ENCODE measurements around the gene CHTOP.

The CHTOP gene

DNA sequence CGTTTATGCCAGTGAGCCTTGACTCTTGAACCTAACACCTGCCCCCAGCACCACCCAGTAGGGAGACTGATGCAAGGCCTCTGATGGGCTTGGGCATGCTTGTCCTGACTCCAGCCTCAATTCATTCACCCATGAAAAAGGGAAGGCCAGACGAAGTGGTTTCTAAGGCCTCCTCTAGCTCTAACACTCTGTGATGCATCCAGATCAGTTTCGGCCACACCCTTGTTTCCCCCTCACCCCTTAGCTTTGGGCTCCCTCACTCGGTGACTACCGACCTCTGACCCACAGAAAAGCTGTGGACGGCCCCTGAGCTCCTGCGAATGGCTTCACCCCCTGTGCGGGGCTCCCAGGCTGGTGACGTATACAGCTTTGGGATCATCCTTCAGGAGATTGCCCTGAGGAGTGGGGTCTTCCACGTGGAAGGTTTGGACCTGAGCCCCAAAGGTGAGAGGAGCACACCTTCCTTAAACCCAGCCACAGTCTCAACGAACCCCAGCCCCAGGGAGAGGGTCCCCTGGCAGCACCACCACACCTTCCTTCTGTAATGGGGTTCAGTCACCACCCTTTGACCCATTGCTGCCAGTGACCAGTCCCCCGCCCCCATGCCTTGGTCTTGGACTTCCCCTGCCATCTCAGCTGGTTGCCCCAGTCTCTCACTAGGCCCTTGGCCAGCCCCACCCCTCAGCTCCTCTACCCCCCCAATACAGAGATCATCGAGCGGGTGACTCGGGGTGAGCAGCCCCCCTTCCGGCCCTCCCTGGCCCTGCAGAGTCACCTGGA, 53.7 kb downstream of the CHTOP start:
- no peak for DNase-seq (ENCODE audit: low read depth)

- DNase-seq (ENCODE audit: low read depth), result no peak
Observed at GRCh38 chr1:153688276-153688675, 54.4 kb downstream of the CHTOP start.

DNA sequence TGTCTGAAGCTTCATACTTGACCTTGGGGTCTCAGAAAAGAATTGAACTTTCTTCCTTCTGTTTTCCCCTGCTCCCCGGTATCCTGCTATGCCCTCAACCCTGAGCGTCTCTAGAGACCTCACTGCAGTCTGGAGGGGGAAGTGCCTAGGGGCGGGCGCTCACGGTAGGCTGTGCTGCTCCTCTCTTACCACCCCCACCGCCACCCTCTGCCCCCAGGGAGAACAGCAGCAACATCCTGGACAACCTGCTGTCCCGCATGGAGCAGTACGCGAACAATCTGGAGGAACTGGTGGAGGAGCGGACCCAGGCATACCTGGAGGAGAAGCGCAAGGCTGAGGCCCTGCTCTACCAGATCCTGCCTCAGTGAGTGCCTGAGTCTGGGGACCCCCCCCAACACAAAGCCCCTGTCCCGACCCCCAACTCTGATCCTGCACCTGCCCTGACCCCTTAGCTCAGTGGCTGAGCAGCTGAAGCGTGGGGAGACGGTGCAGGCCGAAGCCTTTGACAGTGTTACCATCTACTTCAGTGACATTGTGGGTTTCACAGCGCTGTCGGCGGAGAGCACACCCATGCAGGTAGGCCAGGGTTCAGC, 55.0 kb downstream of the CHTOP start:
- no peak for DNase-seq (ENCODE audit: low read depth)

DNA sequence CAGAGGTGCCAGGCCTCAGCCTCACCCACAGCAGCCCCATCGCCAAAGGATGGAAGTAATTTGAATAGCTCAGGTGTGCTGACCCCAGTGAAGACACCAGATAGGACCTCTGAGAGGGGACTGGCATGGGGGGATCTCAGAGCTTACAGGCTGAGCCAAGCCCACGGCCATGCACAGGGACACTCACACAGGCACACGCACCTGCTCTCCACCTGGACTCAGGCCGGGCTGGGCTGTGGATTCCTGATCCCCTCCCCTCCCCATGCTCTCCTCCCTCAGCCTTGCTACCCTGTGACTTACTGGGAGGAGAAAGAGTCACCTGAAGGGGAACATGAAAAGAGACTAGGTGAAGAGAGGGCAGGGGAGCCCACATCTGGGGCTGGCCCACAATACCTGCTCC, 59.6 kb downstream of the CHTOP start:
- no peak for DNase-seq (ENCODE audit: low read depth)
